ENCODE data around the gene MACROD1.

GRCh38 chr11:64078284-64078683, 87.6 kb downstream of the MACROD1 start:
- TF ChIP-seq TAF1 (IDR thresholded peaks at IDR 0.05; ENCODE audit: low read depth, low read length): no peak
- TF ChIP-seq POLR2A (IDR thresholded peaks at IDR 0.05; ENCODE audit: low read depth, low read length): no peak
- TF ChIP-seq SPI1 (IDR thresholded peaks at IDR 0.05; ENCODE audit: low read depth, low read length): no peak
- TF ChIP-seq POLR2AphosphoS5 (IDR thresholded peaks at IDR 0.05; ENCODE audit: low read depth, low read length): no peak
